H9 (cell line): Measurements from ENCODE around the gene THPO. TPM values are rescaled to one million over a fixed set of nuclear protein-coding genes. Genes with fewer than 3 reads are reported as not detected.

Source experiments
- DNase-seq: peaks from one replicate; pipeline ENCODE4 v3.0.0-alpha.2; 2017
- H2AFZ ChIP-seq: one replicate; pipeline ENCODE4 v1.6.1; 2013; ENCODE audit warnings: mild to moderate bottlenecking, low read length, control low read depth, moderate library complexity
- H2AK5ac ChIP-seq: 2 replicates; pipeline ENCODE4 v1.6.1; 2013; ENCODE audit warnings: low read length, control low read depth, mixed read lengths; ENCODE audit not compliant: insufficient read length
- H2BK120ac ChIP-seq: one replicate; pipeline ENCODE4 v1.6.1; 2013; ENCODE audit warnings: low read depth, mild to moderate bottlenecking, low read length, control low read depth, inconsistent platforms; ENCODE audit not compliant: poor library complexity, severe bottlenecking
- H2BK12ac ChIP-seq: 2 replicates; pipeline ENCODE4 v1.6.1; 2013; ENCODE audit warnings: low read length, control low read depth, mixed read lengths, low read depth; ENCODE audit not compliant: insufficient read length
- H2BK15ac ChIP-seq: 2 replicates; pipeline ENCODE4 v1.6.1; 2013; ENCODE audit warnings: low read depth, low read length, control low read depth
- H2BK20ac ChIP-seq: one replicate; pipeline ENCODE4 v1.6.1; 2013; ENCODE audit warnings: low read depth, mild to moderate bottlenecking, low read length, control low read depth, inconsistent platforms; ENCODE audit not compliant: poor library complexity, severe bottlenecking
- H2BK5ac ChIP-seq: 2 replicates; pipeline ENCODE4 v1.6.1; 2013; ENCODE audit warnings: low read length, control low read depth, mixed read lengths; ENCODE audit not compliant: insufficient read length
- H3K14ac ChIP-seq: 2 replicates; pipeline ENCODE4 v1.6.1; 2013; ENCODE audit warnings: low read length, control low read depth; ENCODE audit not compliant: insufficient read depth
- H3K18ac ChIP-seq: 2 replicates; pipeline ENCODE4 v1.6.1; 2013; ENCODE audit warnings: low read depth, mild to moderate bottlenecking, mixed read lengths, low read length, control low read depth; ENCODE audit not compliant: insufficient read length
- H3K23ac ChIP-seq: 2 replicates; pipeline ENCODE4 v1.6.1; 2013; ENCODE audit warnings: low read length, control low read depth, mixed read lengths, low read depth; ENCODE audit not compliant: insufficient read length
- H3K23me2 ChIP-seq: 2 replicates; pipeline ENCODE4 v1.6.1; 2013; ENCODE audit warnings: low read depth, mild to moderate bottlenecking, mixed read lengths, low read length, control low read depth; ENCODE audit not compliant: insufficient read length, poor library complexity, severe bottlenecking
- H3K27ac ChIP-seq: 2 replicates; pipeline ENCODE4 v1.5.1; 2013; ENCODE audit warnings: low read length, control low read depth, mixed read lengths, low read depth; ENCODE audit not compliant: insufficient read length
- H3K27me3 ChIP-seq: 2 replicates; pipeline ENCODE4 v1.6.1; 2013; ENCODE audit warnings: low read length, control low read depth, inconsistent platforms; ENCODE audit not compliant: insufficient read depth
- H3K4ac ChIP-seq: 2 replicates; pipeline ENCODE4 v1.6.1; 2013; ENCODE audit warnings: low read depth, mild to moderate bottlenecking, control low read depth, inconsistent platforms, low read length, moderate library complexity
- H3K4me1 ChIP-seq: 2 replicates; pipeline ENCODE4 v1.6.1; 2013; ENCODE audit warnings: low read length, control low read depth, inconsistent platforms; ENCODE audit not compliant: insufficient read depth
- H3K4me2 ChIP-seq: 2 replicates; pipeline ENCODE4 v1.6.1; 2013; ENCODE audit warnings: low read length, control low read depth, mixed read lengths; ENCODE audit not compliant: insufficient read length, insufficient read depth
- H3K56ac ChIP-seq: 2 replicates; pipeline ENCODE4 v1.6.1; 2013; ENCODE audit warnings: low read depth, mild to moderate bottlenecking, mixed read lengths, low read length, control low read depth; ENCODE audit not compliant: insufficient read length
- H3K79me1 ChIP-seq: 2 replicates; pipeline ENCODE4 v1.6.1; 2013; ENCODE audit warnings: low read depth, mild to moderate bottlenecking, moderate library complexity, low read length, control low read depth, inconsistent platforms; ENCODE audit not compliant: insufficient read depth, poor library complexity, severe bottlenecking
- H3K79me2 ChIP-seq: 2 replicates; pipeline ENCODE4 v1.6.1; 2013; ENCODE audit warnings: low read length, control low read depth, inconsistent platforms; ENCODE audit not compliant: insufficient read depth
- H3K9ac ChIP-seq: 2 replicates; pipeline ENCODE4 v1.6.1; 2013; ENCODE audit warnings: low read length, control low read depth, mixed read lengths; ENCODE audit not compliant: insufficient read length; ENCODE audit errors: extremely low read depth
- H3K9me3 ChIP-seq: one replicate; pipeline ENCODE4 v1.6.1; 2013; ENCODE audit warnings: low read depth, low read length, inconsistent platforms; ENCODE audit not compliant: control insufficient read depth
- H3T11ph ChIP-seq: one replicate; pipeline ENCODE4 v1.6.1; 2013; ENCODE audit warnings: mild to moderate bottlenecking, low read length, control low read depth, inconsistent platforms
- H4K20me1 ChIP-seq: one replicate; pipeline ENCODE4 v1.6.1; 2013; ENCODE audit not compliant: control insufficient read depth, insufficient read length, insufficient read depth
- H4K5ac ChIP-seq: 2 replicates; pipeline ENCODE4 v1.6.1; 2013; ENCODE audit warnings: low read depth, mild to moderate bottlenecking, mixed read lengths, low read length, control low read depth; ENCODE audit not compliant: insufficient read length
- H4K8ac ChIP-seq: replicated peaks from 2 replicates; pipeline ENCODE4 v1.6.1; 2013; ENCODE audit warnings: low read length, control low read depth, mixed read lengths, low read depth; ENCODE audit not compliant: insufficient read length
- H4K91ac ChIP-seq: 2 replicates; pipeline ENCODE4 v1.6.1; 2013; ENCODE audit warnings: low read depth, mild to moderate bottlenecking, moderate library complexity, mixed read lengths, low read length, control low read depth; ENCODE audit not compliant: insufficient read length
- H3K27ac Mint-ChIP-seq, 3 experiments: 2 replicates in 2 of 3; 3 replicates in 1 of 3; pipeline ENCODE4 v1.8.0; 2020 to 2021; ENCODE audit warnings: mixed read lengths in 3 of 3, mild to moderate bottlenecking in 1 of 3, moderate library complexity in 1 of 3
- H3K27me3 Mint-ChIP-seq: 2 replicates; pipeline ENCODE4 v1.8.0; 2021; ENCODE audit warnings: low read depth, mild to moderate bottlenecking, moderate library complexity, mixed read lengths
- H3K36me3 Mint-ChIP-seq, 3 experiments: 2 replicates in 2 of 3; 3 replicates in 1 of 3; pipeline ENCODE4 v1.8.0; 2020 to 2021; ENCODE audit warnings: low read depth in 3 of 3, mixed read lengths in 3 of 3; ENCODE audit not compliant: insufficient read depth in 1 of 3
- H3K4me1 Mint-ChIP-seq, 2 experiments: 2 replicates each; pipeline ENCODE4 v1.8.0; 2020; ENCODE audit warnings: mixed read lengths in 2 of 2
- H3K4me3 Mint-ChIP-seq, 2 experiments: 2 replicates in 1 of 2; 3 replicates in 1 of 2; pipeline ENCODE4 v1.8.0; 2020 to 2021; ENCODE audit warnings: mild to moderate bottlenecking in 2 of 2, mixed read lengths in 2 of 2, moderate library complexity in 1 of 2
- H3K9me3 Mint-ChIP-seq, 2 experiments: 2 replicates in 1 of 2; 3 replicates in 1 of 2; pipeline ENCODE4 v1.8.0; 2020; ENCODE audit warnings: mild to moderate bottlenecking in 2 of 2, mixed read lengths in 2 of 2, moderate library complexity in 1 of 2
- CTCF ChIP-seq: fragments of 200-600 bp; sonication (generic); conservative IDR thresholded peaks from 3 replicates; pipeline ENCODE4 v1.8.0; 2021; ENCODE audit warnings: antibody characterized with exemption, mild to moderate bottlenecking
- WGBS: extraction: QIAGEN DNeasy Blood & Tissue Kit; methylation state at CpG from one replicate; pipeline ENCODE4 v1.1.7; 2013; ENCODE audit warnings: missing lambda C conversion rate, low lambda C conversion rate, mixed read lengths; ENCODE audit not compliant: insufficient read length; ENCODE audit errors: extremely low coverage; 5-methylcytosine and 5-hydroxymethylcytosine counted together
- total RNA-seq: library from RNA; stranded (reverse); gene quantifications from 2 replicates; pipeline ENCODE4 v1.2.1, GENCODE V29; 2021

THPO gene
- total RNA-seq, 1 experiment from 2014 or later, result 0.85 TPM

- Histone ChIP-seq H3K27ac (no peak overlapping the region), H2BK12ac (no peak overlapping the region), H3K56ac (no peak overlapping the region), H3K27me3 (peaks cover 16% of the 10 kb centered on the region; the same call in 1 of the 2 replicates), H4K20me1 (no peaks in the 10 kb centered on the region), H2BK20ac (no peak overlapping the region), H2AK5ac (no peak overlapping the region), H3K4me2 (no peak overlapping the region), H3K4me1 (no peaks in the 10 kb centered on the region), H4K5ac (no peak overlapping the region), H2BK5ac (no peak overlapping the region), H2BK120ac (no peak overlapping the region), H2AFZ (no peak overlapping the region), H3K9ac (no peak overlapping the region), H4K8ac (no peak overlapping the region), H3K14ac (no peak overlapping the region), H4K91ac (no peak overlapping the region), H3K79me2 (no peaks in the 10 kb centered on the region), H3K23me2 (peaks cover 3% of the 10 kb centered on the region), H3K18ac (no peak overlapping the region), H3K79me1 (no peaks in the 10 kb centered on the region), H3K23ac (no peak overlapping the region), H3T11ph (no peak overlapping the region), H2BK15ac (no peak overlapping the region), H3K4ac (no peak overlapping the region), H3K9me3 (no peaks in the 10 kb centered on the region)
- Mint-ChIP-seq H3K27me3 (peaks cover 53% of the 10 kb centered on the region), H3K27ac (no peak overlapping the region), H3K4me1 (peaks cover 4 to 6% of the 10 kb centered on the region in 2 experiments; a peak in 3 of 4 replicates), H3K36me3 (no peaks in the 10 kb centered on the region), H3K9me3 (peaks cover 0 to 3% of the 10 kb centered on the region in 2 experiments; a peak in 2 of 5 replicates), H3K4me3 (no peak overlapping the region)
- WGBS, result no CpG with 5 or more reads among the region's 37 CpGs
- peak; percentile 46 for DNase-seq
- TF ChIP-seq CTCF, result no peak
Measured at GRCh38 chr3:184386047-184386806, 8.2 kb upstream of the THPO start.
